Endothelial cell of umbilical vein (primary cell): ENCODE results near the gene DLGAP1.

Experiments
- EZH2 ChIP-seq: IDR thresholded peaks from 2 replicates; pipeline ENCODE4 v1.6.1; 2012; ENCODE audit warnings: borderline replicate concordance, low read depth, mild to moderate bottlenecking, moderate library complexity, low read length, inconsistent platforms; ENCODE audit not compliant: severe bottlenecking
- TF ChIP-seq, protein P1 (sequence below), 2 donors: IDR thresholded peaks; 1 replicate in 1 of 2; 2 replicates in 1 of 2; pipeline ENCODE4 v1.5.1; 2011; ENCODE audit warnings: low read length in 2 of 2, mild to moderate bottlenecking in 2 of 2, moderate library complexity in 2 of 2, control low read depth in 1 of 2, inconsistent platforms in 1 of 2, low read depth in 1 of 2; ENCODE audit not compliant: insufficient read depth in 1 of 2; ENCODE audit errors: extremely low read depth in 1 of 2

GRCh38 chr18:3808985-3809780 is 645.9 kb downstream of the DLGAP1 start:
- no peak for TF ChIP-seq EZH2
- TF ChIP-seq, protein P1, sequence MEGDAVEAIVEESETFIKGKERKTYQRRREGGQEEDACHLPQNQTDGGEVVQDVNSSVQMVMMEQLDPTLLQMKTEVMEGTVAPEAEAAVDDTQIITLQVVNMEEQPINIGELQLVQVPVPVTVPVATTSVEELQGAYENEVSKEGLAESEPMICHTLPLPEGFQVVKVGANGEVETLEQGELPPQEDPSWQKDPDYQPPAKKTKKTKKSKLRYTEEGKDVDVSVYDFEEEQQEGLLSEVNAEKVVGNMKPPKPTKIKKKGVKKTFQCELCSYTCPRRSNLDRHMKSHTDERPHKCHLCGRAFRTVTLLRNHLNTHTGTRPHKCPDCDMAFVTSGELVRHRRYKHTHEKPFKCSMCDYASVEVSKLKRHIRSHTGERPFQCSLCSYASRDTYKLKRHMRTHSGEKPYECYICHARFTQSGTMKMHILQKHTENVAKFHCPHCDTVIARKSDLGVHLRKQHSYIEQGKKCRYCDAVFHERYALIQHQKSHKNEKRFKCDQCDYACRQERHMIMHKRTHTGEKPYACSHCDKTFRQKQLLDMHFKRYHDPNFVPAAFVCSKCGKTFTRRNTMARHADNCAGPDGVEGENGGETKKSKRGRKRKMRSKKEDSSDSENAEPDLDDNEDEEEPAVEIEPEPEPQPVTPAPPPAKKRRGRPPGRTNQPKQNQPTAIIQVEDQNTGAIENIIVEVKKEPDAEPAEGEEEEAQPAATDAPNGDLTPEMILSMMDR (IDR thresholded peaks at IDR 0.05; ENCODE audit: extremely low read depth in 1 of 2, insufficient read depth in 1 of 2, low read depth in 1 of 2, low read length in 2 of 2): no peak
